Activated CD4-positive, alpha-beta T cell treated with anti-CD3 and anti-CD28 coated beads for 24 hours (primary cell): ENCODE measurements around the gene NAV3.

Source experiments
- DNase-seq, 2 donors: peaks; one replicate each; pipeline ENCODE4 v3.0.0-alpha.2; 2020; ENCODE audit warnings: low read depth in 2 of 2

Gene NAV3, protein sequence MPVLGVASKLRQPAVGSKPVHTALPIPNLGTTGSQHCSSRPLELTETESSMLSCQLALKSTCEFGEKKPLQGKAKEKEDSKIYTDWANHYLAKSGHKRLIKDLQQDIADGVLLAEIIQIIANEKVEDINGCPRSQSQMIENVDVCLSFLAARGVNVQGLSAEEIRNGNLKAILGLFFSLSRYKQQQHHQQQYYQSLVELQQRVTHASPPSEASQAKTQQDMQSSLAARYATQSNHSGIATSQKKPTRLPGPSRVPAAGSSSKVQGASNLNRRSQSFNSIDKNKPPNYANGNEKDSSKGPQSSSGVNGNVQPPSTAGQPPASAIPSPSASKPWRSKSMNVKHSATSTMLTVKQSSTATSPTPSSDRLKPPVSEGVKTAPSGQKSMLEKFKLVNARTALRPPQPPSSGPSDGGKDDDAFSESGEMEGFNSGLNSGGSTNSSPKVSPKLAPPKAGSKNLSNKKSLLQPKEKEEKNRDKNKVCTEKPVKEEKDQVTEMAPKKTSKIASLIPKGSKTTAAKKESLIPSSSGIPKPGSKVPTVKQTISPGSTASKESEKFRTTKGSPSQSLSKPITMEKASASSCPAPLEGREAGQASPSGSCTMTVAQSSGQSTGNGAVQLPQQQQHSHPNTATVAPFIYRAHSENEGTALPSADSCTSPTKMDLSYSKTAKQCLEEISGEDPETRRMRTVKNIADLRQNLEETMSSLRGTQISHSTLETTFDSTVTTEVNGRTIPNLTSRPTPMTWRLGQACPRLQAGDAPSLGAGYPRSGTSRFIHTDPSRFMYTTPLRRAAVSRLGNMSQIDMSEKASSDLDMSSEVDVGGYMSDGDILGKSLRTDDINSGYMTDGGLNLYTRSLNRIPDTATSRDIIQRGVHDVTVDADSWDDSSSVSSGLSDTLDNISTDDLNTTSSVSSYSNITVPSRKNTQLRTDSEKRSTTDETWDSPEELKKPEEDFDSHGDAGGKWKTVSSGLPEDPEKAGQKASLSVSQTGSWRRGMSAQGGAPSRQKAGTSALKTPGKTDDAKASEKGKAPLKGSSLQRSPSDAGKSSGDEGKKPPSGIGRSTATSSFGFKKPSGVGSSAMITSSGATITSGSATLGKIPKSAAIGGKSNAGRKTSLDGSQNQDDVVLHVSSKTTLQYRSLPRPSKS (N-terminal part only)

GRCh38 chr12:77830583-77831351 is at the start of gene NAV3:
TSS of gene NAV3 (plus strand) at chr12:77830894. CDS start at chr12:77831462, 568 bp downstream.
- DNase-seq, result no peak

DNA sequence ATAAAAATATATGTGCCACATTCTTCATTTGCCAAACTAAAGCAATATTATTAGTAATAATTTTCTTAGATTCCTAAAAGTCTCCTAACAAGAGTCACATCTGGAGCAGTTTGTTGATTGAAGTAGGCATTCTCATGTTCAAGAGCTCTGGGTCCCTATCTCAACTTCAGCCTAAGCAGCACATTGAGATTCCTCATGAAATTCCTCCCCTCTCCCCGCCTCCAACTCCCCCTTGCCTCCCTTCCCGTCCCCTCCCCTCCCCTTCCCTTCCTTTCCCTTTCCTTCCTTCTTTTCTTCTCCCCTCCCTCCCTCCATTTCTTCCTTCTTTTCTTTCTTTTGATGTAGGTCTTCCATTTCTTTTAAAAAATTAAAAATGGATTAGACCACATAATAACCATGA is 48.7 kb upstream of the NAV3 start:
- DNase-seq, result no peak

- DNase-seq, result no peak
These were observed 47.9 kb upstream of the NAV3 start for GRCh38 chr12:77782766-77783165.

DNA sequence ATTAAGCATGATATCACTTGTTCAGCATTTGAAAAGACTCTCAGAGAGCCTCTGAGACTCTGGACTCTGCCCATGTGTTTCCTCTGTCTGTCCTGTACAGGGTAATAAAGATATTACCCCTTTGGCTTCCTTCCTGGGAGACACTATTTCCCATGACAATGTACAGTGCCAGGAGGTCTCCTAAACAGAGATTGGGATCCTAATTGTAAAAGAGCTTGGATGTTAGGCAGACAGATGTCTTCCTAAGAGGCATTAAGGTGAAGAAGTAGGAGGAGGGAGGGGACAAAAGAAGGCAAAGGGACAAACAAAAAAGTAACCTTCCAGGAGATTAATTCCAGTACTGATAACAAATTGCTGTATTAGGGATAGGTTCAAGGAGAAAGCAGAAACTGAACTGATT is 45.5 kb upstream of the NAV3 start:
- DNase-seq, result no peak

DNA sequence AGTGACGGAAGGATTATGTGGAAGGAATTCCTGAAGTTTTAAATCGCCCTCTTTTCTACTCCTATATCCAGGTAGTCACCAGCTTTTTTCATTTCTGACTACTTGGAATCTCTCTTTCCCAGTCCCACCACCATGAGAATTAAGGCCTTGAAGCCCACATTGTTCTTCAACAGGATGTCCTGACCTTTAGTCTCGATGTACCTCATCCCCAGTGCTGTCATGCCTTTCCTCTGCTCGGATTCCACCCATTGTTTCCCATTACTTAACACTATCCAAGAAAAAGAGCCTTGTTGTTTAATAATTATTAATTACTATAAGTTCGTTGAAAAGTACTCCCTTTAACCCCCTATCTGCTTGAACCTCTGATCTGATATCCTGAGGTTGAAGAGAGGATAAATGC is 44.0 kb upstream of the NAV3 start:
- no peak for DNase-seq

DNA sequence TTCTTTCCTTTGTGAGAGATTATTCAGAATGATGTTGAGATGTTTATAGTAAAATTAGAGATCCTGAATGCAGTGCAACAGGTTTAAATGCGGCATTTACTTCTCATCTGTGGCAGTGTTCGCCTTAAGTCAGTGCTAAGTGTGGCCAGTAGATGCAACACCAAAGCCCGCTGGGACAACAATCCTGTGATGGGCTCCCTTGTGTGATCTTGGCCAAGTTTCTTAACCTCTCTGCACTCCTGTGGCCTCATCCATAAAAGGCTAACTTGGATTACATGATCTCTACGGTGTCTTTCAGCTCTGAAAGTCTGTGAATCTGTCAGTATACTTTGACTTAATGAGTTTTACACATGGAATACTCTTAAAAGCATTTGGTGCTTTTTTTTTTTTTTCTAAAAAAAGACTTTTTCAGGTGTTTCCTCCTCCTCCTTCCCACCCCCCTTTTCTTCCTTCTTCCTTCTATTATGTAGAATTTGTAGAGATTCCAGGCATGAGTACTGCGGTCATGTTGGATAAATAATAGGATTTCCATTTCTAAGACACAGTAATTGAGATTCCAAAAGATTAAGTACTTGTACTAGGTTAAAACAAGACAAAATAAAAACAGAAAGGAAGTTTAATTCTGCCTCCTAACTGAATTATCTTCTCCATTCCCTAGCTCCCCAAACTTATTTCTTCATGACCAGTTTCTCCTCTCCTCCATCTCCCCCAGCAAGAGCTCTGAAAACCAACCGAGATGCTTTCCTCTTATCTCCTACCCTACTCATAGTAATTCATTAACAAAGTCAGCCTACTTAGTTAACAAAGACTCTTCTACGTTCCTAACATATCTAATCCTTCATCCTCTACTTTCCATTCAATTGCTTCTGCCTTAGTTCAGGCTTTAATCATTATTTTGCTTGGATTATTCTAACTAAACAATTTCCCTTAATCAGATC is 42.2 kb upstream of the NAV3 start:
- no peak for DNase-seq

DNA sequence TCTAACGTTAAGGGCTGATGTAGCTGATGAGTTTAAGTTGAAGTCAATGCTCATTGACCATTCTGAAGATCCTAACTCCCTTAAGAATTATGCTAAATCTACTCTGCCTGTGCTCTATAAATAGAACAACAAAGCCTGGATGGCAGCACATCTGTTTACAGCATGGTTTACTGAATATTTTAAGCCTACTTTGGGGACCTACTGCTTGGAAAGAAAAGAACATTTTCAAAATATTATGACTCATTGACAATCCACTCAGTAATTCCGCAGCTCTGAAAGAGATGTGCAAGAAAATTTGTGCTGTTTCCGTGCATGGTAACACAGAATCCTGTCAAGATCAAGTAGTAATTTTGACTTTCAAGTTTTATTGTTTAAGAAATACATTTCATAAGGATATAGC is 35.0 kb upstream of the NAV3 start:
- DNase-seq, result no peak

DNA sequence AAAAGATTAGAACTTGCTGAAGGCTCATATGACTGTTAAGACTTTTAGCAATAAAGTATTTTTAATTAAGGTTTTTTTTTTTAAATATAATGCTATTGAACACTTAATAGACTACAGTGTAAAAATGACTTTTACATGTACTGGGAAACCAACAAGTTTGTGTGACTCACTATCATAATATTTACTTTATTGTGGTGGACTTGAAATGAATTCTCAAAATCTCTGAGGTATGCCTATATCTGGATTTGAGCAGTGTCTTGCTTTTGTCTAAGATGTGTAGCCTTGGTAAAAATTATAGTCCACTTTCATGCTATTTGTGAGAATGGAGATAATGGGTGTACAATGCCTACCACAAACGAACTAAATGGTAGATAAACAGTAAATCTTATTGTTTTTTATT is 33.9 kb upstream of the NAV3 start:
- no peak for DNase-seq

GRCh38 chr12:77800501-77800900 is 30.2 kb upstream of the NAV3 start:
- DNase-seq, result no peak

DNA sequence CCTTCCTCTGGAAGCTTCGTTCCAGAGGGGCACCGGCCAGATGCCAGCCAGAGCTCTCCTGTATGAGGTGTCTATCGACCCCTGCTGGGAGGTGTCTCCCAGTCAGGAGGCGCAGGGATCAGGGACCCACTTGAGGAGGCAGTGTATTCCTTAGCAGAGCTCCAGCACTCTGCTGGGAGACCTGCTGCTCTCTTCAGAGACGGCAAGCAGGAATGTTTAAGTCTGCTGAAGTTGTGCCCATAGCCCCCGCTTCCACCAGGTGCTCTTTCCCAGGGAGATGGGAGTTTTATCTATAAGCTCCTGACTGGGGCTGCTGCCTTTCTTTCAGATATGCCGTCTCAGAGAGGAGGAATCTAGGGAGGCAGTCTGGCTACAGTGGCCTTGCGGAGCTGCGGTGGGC is 22.2 kb upstream of the NAV3 start:
- no peak for DNase-seq

- DNase-seq, result no peak
These were observed 17.1 kb upstream of the NAV3 start for GRCh38 chr12:77813558-77813957.

GRCh38 chr12:77814386-77814785 is 16.3 kb upstream of the NAV3 start:
- DNase-seq, result no peak

DNA sequence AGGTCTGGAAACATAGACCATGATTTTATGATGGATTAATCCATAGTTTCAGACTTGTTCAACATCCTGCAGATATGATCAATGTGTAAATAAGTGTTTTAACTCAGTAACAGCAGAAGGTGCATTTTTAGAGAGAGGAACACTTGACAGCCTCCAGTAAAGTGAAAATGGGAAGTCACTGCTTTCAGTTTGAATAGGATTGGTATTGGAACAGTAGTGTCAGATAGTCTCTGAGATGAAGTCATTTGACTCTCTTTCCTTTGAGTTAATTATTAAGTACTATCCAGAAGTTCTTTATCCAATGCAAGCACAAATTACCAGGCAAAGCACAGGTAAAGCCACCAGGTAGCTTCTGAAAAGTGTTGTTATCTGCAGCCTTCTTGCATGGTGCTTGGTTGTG is 14.5 kb upstream of the NAV3 start:
- no peak for DNase-seq

DNA sequence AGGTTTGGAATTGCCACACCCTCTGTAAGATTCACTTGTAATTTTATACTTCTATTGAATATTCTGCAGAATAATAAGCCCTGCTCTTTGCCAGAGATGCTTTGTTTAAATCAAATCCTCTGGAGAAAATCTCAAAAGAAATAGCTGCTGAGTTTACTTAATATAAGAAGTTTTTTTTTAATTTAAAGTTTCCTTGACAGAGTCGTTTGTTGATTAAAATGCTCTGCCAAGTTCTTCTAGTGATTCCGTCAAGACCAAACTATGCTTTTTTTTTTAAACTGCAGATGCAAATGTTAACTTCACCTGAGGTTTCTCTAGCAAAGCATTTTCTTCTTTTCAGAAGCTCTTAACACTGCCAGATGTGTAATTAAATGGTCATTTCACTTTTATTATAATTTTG is 13.4 kb upstream of the NAV3 start:
- DNase-seq, result no peak

DNA sequence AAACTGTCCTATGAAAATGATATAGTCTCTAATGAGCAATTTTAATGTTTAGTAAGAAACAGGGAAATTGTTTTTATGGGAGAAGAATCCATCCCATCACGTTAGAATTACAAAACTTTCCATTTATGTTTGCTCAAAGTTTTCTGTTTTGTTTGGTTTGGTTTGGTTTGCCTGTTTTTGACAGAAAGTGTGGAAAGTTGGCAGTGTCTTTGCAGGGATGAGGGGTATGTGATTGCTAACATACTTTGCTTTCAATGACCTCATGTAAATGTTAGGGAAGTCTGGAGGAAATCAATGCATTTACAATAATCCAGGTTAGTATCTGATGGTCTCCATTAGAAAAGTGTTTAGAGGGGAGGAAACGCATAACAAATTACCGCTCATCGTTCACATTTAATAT is 12.3 kb upstream of the NAV3 start:
- no peak for DNase-seq

DNA sequence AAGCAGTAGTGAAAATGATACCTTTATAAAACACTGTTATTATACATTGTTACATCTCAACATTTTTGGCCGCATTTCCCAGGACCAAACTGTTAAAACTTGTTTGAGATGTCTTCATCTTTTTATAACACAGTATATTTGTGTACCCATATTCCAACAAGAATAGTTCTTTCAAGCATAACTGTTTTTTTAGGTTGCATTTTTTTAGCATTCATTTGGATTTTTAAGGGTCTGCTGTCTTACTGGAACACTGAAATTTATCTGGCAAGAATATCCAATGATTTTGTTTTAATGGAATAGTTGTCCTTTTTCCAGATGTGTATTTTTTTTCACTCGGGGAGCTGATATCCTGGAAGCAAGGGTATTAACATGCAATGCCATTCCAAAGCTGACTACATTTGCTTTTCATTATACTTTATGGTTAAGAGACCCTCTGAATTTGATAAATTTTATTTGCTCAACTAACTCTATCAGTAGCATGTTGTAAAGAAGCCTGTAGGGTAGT is 8.9 kb upstream of the NAV3 start:
- no peak for DNase-seq

DNA sequence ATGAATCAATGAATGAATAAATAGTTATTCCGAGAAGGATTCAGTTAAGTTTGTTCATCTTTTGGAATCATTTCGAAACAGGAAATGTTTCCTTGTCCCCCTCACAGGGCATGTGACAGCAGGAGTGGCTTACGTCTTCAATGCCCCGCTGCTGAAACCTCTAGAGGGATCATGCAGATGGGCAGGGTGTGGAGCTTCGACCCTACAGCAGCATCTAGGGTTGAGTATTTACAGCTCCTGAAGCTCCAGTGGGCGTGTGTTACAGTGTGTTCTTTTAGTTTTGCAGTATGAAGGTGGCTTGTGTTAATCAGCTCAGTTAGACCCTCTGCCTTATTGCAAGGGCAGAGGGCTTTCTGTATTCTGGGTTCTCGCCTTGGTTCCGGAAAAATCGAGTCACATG is 2.6 kb downstream of the NAV3 start:
- DNase-seq, result no peak

GRCh38 chr12:77834618-77835017 is 3.9 kb downstream of the NAV3 start:
- no peak for DNase-seq

GRCh38 chr12:77835969-77836368 is 5.3 kb downstream of the NAV3 start:
- no peak for DNase-seq

DNA sequence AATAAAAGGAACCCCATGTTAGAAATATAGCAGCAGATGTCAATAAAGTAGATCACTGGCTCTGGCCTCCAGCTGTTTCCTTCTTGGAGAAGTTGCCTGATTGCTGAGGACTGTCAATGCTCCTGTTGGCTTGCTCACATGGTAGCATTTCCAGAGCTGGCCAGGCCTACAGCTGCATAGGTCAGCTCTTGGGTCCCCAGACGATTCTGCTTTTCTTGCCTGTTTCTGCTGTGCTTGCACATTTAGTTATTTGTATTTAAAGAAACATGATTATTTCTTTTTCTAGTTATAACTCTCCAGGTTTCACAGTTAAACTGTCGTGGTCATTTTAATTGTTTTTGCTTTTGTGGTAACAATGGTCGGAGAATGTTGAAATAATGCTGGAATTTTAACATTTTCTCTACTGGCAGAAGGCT is 7.2 kb downstream of the NAV3 start:
- no peak for DNase-seq
